GM12872 (cell line): ENCODE results near the gene MYOZ1.

Source experiments
- CTCF ChIP-seq: IDR thresholded peaks from 3 replicates; pipeline ENCODE4 v1.5.1; 2011; ENCODE audit warnings: low read depth, mild to moderate bottlenecking, low read length, moderate library complexity; ENCODE audit not compliant: insufficient read depth

MYOZ1 gene

GRCh38 chr10:73649876-73650536 is 8.7 kb upstream of the MYOZ1 start:
- no peak for TF ChIP-seq CTCF

- no peak for TF ChIP-seq CTCF
Measured at GRCh38 chr10:73648975-73649829, 7.9 kb upstream of the MYOZ1 start.

- TF ChIP-seq CTCF, result no peak
Measured at GRCh38 chr10:73647875-73648651, 6.8 kb upstream of the MYOZ1 start.

GRCh38 chr10:73647211-73647874 is 6.1 kb upstream of the MYOZ1 start:
- no peak for TF ChIP-seq CTCF

GRCh38 chr10:73646598-73647041 is 5.3 kb upstream of the MYOZ1 start:
- TF ChIP-seq CTCF, result no peak

GRCh38 chr10:73645251-73645650 is 4.0 kb upstream of the MYOZ1 start:
- TF ChIP-seq CTCF, result no peak
